CD4-positive, alpha-beta T cell treated with Interleukin-10 for 1 hour (primary cell): ENCODE measurements around the gene GNS.

Experiments used
- DNase-seq: peaks from one replicate; pipeline ENCODE4 v3.0.0-alpha.2; 2020

The GNS gene

DNA sequence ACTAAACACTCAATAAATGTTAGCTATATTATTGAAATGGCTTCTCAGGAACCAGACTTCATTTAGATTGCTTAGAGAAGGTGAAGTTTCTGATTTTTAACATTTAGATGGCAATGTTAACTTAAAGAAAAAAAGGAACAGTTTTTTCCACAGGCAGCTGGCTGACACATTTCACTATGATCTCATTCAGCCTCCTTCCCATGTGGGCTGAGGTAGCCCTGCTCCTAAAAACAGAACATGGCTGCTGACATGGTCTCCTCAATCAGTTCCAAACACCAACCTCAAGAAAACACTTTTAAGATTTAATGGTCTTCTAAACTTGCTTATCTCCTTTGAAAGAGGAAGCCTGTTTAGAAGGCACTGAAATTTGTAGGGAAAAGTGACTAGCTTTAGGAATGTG lies 23.8 kb downstream of the GNS start:
- no peak for DNase-seq

DNA sequence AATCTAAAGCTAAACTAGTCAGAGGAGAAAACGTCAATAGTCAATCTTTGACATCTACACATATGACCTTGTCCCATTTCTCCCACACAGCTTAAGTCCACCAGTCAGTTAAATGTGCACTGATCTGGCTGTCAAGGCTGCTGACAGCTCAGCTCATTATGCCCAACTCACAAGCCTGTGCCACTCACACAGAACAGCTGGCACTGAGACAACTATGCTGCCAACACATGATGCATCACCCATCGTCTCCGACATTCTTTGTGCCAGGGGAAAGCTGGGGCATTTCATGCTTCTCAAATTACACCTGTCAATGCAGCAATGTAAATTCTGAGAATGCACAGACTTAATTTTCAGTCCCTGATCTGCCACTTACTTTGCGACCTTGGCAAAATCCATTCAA lies 25.3 kb downstream of the GNS start:
- no peak for DNase-seq

DNA sequence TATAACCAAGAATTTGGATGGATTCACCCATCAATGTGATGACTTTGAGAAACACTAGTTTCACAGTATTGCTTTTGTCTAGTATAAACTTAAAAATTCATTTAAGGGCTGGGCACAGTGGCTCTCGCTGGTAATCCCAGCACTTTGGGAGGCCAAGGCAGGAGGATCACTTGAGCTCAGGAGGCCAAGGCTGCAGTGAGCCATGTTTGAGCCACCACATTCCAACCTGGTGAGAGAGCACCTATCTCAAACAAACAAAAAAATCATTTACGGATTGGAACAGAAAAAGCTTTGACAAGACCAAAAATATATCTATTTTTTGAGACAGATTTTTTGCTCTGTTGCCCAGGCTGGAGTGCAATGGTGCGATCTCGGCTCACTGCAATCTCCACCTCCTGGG lies 27.5 kb downstream of the GNS start:
- no peak for DNase-seq

DNA sequence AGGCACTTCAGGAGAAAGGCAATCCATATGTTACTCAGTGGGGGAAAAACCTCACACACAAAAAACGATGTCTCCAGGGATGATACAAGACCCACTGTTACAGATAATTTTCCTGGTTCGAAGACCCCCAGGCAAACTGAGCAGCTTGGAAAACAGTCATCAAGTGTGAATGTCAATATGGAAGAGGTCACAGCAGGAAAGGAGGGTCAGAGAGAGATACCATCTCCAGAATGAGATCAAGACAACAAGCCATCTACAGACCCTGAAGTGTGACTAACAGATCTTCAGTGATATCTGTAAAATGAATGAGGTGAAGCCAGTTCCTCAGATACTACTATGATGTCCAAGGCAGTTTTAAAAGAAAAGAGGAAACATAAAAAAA lies 28.6 kb downstream of the GNS start:
- no peak for DNase-seq

DNA sequence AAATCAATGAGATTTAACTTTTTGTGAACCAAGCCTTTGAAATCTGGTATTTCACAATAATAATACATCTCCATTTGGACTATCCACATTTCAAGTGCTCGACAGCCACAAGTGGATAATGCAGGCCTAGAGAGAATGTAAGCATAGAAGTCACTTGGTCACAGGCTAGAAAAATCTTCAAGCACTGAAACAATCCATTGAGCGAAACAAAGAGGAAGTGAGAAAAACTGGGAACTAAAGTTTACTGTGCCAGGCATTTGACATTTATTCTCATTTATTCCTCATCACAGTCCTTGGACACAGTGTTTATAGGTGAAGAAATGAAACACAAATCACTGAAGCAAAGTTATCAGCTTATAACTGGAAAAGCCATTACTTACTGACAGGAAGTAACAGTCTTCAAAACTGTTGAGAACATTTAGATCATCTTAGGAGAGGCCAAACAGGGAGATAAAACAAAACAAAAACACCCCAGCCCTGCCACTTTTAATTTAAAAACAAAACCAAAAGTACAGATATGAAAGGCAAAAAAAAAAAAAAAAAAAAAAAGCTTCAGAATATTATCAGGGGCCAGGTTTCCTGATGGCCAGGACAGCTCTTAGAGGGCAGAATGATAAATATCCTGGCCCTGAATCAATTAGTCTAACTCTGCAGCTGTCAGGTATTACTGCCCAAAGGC lies 29.2 kb downstream of the GNS start:
- peak; percentile 46 for DNase-seq

DNA sequence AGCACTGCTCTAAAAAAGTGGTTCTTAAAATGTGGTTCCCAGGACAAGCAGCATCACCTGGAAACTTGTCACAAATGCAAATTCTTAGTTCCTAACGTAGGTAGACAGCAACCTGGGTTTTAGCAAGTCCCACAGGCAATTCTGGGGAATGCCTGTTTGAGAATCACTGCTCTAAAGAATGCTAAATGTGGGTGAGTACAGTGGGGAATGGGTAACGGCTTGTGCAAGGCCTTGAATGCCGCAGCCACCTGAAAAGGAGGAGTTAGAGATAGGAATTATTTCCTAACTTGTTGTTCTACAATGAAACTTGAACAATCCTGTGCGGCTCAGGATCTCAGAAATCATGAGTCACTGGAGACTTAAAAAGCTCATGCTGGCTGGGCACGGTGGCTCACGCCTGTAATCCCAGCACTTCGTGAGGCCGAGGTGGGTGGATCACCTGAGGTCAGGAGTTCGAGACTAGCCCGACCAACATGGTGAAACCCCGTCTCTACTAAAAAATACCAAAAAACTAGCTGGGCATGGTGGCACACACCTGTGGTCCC lies 34.9 kb downstream of the GNS start:
- no peak for DNase-seq

DNA sequence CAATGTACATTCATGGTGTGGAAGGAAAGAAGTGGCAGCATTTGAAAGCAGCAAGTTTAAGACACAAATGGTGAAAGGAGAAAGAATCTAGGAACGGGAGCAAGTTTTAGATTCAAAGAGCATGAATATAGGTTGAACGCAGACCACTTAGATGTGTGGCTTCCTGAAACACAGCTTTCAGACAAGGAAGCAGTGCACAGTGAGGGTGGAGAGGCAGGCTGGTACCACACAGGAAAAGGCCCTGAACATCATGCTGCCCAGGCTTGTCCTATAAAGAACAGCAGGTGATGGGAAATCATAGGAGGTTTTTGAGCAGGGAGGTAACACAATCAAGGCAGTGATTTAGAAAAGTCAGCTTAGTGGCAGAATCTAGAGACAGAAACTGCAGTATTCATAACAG lies 35.6 kb downstream of the GNS start:
- DNase-seq, result no peak

DNA sequence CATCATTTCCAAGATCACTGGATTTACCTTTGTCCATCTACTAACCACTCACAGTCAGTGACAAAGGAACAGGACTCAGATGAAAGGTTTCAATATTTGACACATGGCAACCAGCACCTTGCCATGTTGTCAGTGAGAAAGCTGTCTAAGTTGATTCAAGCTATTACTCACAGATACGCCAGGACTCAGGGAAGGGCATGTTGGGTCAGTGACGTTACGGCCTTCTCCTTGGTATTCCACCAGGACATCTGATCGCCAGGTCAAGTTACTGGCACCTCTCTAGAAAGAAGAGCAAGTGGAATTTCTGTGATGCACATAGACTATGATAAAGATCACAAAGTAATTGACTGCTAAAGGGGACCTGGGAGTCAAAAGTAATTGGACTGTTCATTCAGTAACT lies 36.4 kb downstream of the GNS start:
- DNase-seq, result no peak

DNA sequence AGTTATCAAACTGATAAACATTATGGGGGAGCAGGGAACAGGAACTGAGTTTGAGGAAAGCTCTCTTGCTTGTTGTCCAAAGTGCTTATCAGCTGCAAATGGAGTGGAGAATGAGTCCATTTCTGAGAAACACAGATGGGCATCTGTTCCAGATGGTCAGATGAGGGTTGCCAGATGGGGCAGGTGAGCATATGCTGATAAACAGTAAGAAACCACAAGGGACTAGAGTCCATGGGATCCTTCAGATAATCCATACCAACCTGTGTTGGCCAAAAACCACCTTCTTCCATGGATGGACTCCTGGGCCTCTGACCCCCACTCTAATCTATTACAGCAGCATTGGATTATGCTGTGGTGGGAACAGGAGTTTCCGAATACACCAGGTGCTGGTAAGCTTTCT lies 38.3 kb downstream of the GNS start:
- no peak for DNase-seq

DNA sequence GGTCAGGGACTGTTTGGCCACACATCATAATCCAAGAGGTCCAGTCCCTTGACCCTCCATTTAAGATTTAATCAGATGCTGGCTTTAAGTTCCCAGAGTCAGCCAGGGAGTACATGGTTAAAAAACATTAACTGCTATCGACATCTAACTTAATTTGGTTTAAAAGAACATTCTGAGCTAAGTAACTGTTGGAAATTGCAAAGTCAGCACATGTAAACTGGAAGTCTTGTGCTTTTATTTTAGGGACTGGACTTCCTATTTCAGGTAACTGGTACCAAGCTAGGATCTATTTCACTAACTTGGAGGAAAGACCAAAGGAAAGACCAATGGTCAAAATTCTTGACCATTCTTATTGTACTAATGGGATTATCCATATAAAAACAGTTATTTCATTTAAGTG lies 40.6 kb downstream of the GNS start:
- no peak for DNase-seq

DNA sequence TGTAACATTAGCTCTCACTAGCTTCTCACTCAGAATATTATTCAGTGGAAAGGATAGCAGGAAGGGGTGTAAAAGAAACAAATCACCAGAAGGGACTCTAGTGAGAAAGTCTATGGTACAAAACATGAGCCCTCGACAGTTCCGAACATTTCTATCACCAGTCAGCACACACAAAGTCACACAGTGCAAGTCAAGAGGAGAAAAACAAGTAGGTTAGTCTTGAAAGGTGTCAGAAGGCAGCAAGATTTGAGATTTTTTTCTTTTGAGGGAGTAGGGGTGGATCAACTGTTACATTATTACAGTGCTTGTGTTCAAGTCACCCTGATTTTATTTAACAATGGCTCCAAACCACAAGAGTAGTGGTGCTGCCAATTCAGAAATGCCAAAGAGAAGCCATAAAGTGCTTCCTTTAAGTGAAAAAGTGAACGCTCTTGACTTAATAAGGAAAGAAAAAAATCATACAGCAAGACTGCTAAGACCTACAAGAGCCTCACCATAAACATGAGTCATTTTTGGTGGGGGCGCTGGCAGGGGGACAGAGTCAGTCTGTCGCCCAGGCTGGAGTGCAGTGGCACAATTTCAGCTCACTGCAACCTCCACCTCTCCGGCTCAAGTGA lies 42.3 kb downstream of the GNS start:
- DNase-seq, result no peak

DNA sequence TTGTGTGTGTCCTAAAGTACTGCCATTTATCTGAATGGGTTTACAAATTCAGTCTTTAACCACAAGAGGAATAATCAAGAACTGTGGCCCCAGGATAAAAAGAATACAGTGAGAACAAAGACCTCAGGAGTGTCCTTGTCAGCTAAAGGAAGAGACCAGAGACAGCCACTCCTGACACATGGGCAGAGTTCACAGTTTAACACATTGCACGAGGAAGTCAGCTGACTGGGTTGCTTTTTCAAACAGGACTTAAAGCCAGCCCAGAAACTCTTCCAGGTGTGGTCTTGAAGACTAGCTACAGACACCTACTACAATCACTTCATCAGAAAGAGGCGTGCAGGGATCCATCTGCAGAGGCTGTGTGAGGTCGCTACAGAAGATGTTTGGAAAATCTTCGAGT lies 42.8 kb downstream of the GNS start:
- no peak for DNase-seq

DNA sequence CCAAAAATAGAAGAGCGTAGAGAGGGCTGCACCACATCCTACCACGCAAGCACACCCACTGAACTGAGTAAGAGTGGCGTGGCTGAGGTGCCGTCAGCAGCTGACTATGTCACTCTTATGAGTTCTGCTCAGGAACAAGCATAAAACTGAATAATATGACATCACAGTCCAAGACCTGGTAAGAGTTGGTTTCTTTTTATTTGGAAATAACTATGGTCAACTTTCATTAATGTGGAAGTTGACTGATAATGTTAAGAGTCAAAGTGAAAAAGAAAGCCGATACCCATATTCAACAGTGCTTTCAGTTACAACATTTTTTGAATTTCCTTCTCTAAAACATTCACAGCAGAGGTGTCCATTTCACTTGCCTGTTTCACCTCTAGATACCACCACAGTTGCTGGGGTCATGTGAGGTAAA lies 44.6 kb downstream of the GNS start:
- DNase-seq, result peak; percentile 48

DNA sequence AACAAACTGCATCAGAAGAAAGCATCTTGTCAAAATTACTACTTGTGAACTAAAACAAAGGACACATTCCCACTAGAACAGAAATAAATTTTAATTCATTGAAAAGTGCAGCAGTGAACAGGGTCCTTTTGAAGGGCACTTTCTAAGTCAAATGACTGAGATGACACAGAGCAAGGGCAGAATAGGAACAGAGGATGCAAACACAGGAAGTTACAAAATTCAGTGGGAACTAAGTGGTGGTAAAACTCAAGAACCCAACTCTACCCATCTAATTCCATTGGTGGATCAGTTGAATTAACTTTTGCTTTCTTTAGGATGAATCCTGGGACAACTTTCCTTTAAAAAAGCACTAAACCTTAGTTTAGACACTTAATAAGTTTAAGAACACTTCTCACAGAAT lies 45.8 kb downstream of the GNS start:
- no peak for DNase-seq

DNA sequence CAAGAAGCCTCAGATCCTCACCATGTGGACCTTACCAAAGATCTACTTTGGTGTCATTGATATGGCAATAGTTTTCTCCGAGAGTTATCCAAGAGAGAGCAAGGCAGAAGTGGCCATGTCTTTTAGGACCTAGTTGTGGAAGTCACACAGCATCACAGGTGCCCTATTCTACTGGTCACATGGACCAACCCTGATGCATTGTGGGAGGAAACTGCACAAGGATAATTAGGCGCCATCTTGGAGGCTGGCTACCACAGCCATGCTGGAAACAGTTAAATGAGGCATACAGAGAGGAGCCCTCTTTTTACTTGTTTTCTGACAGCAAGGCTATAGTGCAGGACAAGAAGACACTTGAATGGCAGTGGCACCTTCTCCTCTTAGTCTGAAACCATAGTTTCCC lies 49.8 kb downstream of the GNS start:
- no peak for DNase-seq

DNA sequence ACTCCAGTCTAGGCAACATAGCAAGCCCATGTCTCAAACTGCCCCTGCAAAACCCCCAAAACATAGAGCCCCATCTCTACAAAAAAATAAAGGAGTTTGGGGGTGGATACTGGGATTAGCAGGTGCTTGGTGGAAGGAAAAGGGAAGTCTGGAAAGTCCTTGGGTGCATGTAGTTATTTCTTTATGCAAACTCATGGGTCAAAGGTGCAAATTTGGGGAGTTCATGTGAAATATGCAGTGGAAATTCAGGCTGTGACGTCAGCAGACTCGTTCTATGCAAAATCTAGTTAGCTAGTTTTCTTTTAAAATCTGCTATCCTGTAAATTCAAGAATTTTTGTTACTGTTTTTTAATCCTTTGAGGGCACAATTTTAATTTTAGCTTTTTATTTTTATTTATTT lies 51.3 kb downstream of the GNS start:
- no peak for DNase-seq

DNA sequence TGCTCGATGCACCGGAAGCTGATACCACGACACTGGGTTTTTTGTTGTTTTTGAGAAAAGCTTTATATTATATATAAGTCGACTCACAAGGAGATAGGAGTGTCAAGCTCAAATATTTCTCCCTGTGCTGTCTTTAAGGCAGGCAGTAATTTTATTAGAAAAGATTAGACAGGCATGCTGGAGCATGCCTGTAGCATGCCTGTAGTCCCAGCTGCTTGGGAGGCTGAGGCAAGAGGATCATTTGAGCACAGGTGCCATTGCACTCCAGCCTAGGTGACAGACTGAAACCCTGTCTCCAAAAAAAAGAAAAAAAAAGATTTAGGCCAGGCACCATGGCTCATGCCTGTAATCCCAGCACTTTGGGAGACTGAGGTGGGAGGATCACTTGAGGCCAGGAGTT lies 51.8 kb downstream of the GNS start:
- DNase-seq, result no peak

DNA sequence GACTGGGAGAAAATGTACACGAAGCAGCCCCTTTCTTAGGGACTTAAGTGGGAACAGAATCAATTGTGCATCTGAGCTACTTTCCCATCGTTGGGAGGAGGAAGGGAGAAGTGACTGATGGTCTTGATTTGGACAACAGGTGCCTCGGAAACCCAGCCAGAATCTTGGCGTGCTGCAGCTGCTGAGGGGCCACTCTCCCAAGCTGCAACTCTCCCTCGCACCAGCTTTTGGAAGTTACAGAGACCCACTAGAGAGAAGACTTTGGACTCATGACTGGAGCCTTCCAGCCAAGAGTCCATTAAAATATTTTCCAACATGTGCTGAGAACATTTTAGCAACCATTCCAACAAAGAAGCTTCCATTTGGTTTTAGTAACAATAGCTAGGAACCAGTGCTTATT lies 52.3 kb downstream of the GNS start:
- no peak for DNase-seq

DNA sequence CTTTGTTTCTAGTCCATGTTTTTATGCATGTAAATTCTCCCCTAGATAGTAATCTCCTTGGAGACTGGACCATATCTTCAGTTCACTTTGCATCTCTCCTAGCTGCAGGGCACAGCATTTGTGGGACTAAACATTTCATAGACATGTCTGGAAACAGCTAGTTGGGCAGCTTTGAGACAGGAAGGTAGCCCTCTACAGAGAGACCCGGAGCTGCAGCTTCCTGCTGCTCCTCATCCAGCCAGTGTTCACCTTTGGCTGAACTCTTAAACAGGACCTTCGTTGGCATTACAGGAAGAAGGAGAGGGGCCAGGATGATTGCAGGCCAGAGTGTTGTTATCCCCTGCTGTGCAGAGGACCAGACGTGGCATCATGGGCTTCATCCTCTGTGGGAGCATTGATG lies 52.9 kb downstream of the GNS start:
- no peak for DNase-seq

DNA sequence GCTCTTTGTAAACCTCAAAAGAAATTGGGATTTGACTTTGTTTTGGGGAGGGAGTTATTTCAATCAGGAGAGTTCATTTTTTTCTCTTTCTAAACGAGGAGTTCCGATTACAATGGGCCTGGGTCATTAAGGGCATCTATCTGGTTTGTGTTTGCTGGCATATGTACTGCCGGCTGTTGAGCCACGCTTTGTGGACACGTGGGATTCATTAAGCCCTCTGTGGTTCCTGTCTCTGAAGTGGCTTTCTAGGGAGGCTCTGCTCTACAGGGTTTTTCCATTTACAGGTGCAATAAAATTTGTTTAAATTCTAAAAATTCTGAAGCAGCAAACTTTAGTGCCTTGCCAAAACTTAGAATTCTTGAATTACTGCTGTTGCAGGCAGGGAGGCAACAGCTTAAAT lies 57.9 kb downstream of the GNS start:
- no peak for DNase-seq

DNA sequence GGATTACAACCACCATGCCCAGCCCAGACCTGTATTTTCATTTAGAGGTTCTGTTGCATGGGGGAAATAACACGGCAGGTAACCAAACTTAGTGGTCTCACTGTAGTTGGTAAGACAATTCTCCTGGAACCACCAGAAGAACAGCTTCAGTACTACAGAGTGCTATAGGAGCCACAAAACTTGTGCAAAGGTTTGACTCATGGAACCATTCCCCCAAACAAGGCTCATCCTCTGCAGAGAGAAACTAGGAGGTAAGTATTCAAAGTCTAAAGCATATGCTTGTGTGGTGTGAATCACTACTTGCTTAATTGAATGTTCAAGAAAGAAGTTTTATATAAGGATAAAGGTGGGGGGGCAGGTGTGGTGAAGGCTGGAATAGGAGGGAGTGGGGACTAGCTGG lies 58.7 kb downstream of the GNS start:
- no peak for DNase-seq

DNA sequence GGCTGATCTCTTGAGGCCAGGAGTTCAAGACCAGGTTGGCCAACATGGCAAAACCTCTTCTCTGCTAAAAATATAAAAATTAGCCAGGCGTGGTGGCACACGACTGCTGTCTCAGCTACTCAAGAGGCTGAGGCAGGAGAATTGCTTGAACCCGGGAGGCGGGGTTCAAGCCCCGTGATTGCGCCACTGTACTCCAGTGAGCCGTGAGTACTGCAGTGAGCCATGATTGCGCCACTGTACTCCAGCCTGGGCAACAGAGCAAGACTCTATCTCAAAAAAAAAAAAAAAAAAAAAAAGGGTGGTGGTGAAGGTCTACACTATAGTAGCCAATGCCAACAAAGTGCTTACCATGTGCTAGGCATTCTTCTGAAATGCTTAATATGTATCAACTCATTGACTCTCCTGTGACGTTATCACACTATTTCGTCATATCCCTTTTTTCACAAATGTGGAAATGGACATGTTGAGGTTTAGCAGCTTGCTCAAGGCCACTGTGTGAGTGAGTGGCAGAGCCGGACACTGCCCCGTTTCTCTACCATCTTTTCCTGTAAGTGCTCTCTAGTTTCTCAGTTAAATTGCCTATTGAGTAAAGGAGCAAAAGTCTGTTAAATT lies 59.6 kb downstream of the GNS start:
- DNase-seq, result no peak

DNA sequence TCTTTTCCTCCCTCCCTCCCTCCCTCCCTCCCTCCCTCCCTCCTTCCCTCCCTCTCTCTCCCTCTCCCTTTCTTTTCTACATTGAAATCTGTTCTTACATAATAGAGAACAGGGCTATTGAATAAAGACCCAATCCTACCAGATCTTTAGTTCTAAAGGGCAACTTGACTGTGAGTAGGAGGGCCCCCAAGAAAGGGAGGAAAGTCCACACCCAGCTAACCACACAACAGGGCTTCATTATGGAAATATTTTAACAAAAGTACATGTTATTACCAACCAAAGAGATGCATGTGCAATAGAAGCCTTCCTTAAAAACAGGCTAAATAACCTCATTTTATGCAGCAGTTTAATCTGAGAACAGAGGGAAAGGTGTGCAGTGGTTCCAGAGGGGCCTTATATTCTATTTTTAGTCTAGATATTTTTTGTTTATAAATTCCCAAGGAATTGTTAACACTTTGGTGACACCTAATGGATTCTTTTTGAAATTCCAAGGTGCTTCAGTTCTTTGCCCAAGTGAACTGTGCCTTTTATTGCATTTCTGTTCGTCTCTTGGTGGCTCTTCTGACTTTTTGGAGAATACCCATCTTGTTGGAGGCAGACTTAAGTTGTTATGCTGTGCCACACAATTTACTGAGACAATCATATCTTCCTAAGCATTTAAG lies 63.0 kb downstream of the GNS start:
- no peak for DNase-seq

DNA sequence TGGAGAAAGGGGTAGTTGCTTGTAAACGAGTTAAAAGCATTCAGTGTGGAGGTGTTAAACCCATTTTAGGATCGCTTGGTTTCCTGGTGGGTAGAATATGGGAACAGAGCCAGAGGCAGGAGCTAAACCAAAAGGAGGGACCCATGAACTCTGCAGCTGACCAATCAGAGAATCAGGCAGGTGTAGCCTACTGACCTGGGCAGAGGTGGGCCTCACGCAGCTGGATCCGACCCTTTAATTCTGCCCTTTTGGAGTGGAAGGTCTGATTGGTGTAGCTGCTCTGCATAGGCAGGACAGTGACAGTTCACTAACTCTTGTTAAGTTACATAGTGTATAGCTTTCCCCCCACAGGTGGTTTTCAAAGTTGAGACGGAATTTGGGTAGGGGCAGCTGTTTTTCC lies 63.7 kb downstream of the GNS start:
- no peak for DNase-seq
